Measurements from ENCODE around the gene KLHL29.

Gene KLHL29

GRCh38 chr2:23642516-23642915, 257.5 kb downstream of the KLHL29 start:
- DNase-seq: no peak

GRCh38 chr2:23645230-23645808, 260.3 kb downstream of the KLHL29 start:
- no peak for DNase-seq

- DNase-seq: no peak
Measured at GRCh38 chr2:23647563-23647962, 262.6 kb downstream of the KLHL29 start.

GRCh38 chr2:23649303-23649702, 264.3 kb downstream of the KLHL29 start:
- no peak for DNase-seq

GRCh38 chr2:23649819-23650218, 264.8 kb downstream of the KLHL29 start:
- no peak for DNase-seq

GRCh38 chr2:23651187-23652080, 266.5 kb downstream of the KLHL29 start:
- no peak for DNase-seq

- no peak for DNase-seq
Measured at GRCh38 chr2:23653326-23653725, 268.3 kb downstream of the KLHL29 start.

GRCh38 chr2:23654756-23655155, 269.8 kb downstream of the KLHL29 start:
- no peak for DNase-seq

GRCh38 chr2:23655934-23656596, 271.1 kb downstream of the KLHL29 start:
- no peak for DNase-seq

- no peak for DNase-seq
Measured at GRCh38 chr2:23656597-23656973, 271.6 kb downstream of the KLHL29 start.

- DNase-seq: no peak
Measured at GRCh38 chr2:23657371-23657770, 272.4 kb downstream of the KLHL29 start.

- DNase-seq: no peak
Measured at GRCh38 chr2:23657934-23658333, 273.0 kb downstream of the KLHL29 start.

GRCh38 chr2:23658466-23658942, 273.5 kb downstream of the KLHL29 start:
- peak; percentile 37 to 54 for DNase-seq

- no peak for DNase-seq
Measured at GRCh38 chr2:23659328-23659727, 274.3 kb downstream of the KLHL29 start.

- DNase-seq: no peak
Measured at GRCh38 chr2:23659773-23660172, 274.8 kb downstream of the KLHL29 start.

- no peak for DNase-seq
Measured at GRCh38 chr2:23660237-23660636, 275.3 kb downstream of the KLHL29 start.

- no peak for DNase-seq
Measured at GRCh38 chr2:23661276-23662050, 276.5 kb downstream of the KLHL29 start.

- DNase-seq: no peak
Measured at GRCh38 chr2:23662466-23662865, 277.5 kb downstream of the KLHL29 start.

- DNase-seq: no peak
Measured at GRCh38 chr2:23662941-23663920, 278.3 kb downstream of the KLHL29 start.

- no peak for DNase-seq
Measured at GRCh38 chr2:23664066-23664788, 279.2 kb downstream of the KLHL29 start.

Data from activated CD4-positive, alpha-beta T cell treated with anti-CD3 and anti-CD28 coated beads, Interleukin-2, amount 50 U/mL, for 48 hours (primary cell).